Suprapubic skin (tissue), 4 donors: ENCODE results near the gene GJC1.

Experiments used
- POLR2A ChIP-seq, 2 donors: fragments of 450-650 bp; IDR thresholded peaks; one replicate each; pipeline ENCODE4 v1.6.1; 2017; ENCODE audit warnings: antibody characterized with exemption in 2 of 2, mild to moderate bottlenecking in 2 of 2, moderate library complexity in 2 of 2
- POLR2AphosphoS5 ChIP-seq, 3 donors: sonication (generic); formaldehyde crosslinking; IDR thresholded peaks; one replicate each; pipeline ENCODE4 v1.6.1; 2017; ENCODE audit warnings: antibody characterized with exemption in 3 of 3
- TF ChIP-seq, protein P1 (sequence below), 2 donors: fragments of 200-600 bp in 1 of 2; fragments of 450-650 bp in 1 of 2; sonication (generic) in 1 of 2; IDR thresholded peaks; one replicate each; pipeline ENCODE4 v1.5.1; 2016 to 2019; ENCODE audit warnings: antibody characterized with exemption in 2 of 2, mild to moderate bottlenecking in 1 of 2, moderate library complexity in 1 of 2

DNA sequence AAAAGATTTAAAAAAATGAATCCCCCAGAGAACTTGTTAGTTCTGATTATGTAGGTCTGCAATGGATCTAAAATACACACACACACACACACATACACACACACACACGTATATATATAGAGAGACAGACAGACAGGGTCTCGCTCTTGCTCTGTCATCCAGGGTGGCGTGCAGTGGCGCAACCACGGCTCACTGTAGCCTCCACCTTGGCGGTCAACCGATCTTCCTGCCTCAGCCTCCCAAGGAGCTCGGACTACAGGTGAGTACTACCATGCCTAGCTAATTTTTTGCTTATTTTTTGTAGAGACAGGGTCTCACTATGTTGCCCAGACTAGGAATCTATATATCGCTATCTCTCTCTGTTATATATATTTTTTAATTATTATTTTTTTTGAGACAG, 33.4 kb downstream of the GJC1 start:
- TF ChIP-seq, protein P1, sequence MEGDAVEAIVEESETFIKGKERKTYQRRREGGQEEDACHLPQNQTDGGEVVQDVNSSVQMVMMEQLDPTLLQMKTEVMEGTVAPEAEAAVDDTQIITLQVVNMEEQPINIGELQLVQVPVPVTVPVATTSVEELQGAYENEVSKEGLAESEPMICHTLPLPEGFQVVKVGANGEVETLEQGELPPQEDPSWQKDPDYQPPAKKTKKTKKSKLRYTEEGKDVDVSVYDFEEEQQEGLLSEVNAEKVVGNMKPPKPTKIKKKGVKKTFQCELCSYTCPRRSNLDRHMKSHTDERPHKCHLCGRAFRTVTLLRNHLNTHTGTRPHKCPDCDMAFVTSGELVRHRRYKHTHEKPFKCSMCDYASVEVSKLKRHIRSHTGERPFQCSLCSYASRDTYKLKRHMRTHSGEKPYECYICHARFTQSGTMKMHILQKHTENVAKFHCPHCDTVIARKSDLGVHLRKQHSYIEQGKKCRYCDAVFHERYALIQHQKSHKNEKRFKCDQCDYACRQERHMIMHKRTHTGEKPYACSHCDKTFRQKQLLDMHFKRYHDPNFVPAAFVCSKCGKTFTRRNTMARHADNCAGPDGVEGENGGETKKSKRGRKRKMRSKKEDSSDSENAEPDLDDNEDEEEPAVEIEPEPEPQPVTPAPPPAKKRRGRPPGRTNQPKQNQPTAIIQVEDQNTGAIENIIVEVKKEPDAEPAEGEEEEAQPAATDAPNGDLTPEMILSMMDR (IDR thresholded peaks at IDR 0.05) = no peak
- TF ChIP-seq POLR2A (IDR thresholded peaks at IDR 0.05) (no peak), POLR2AphosphoS5 (IDR thresholded peaks at IDR 0.05) (no peak)
